B cell (primary cell): Measurements from ENCODE around the gene RFX8. TPM values are rescaled to one million over a fixed set of nuclear protein-coding genes. Genes with fewer than 3 reads are reported as not detected.

Source experiments
- ATAC-seq: fragments of 200-7000 bp; cut with Tn5 transposase; one replicate; pipeline ENCODE4 v1.10.0; 2021; ENCODE audit warnings: low read depth, mild to moderate bottlenecking, moderate number of reproducible peaks, moderate library complexity
- CTCF ChIA-PET: fragments of 350-600 bp; sonication (Branson Sonifier 250); formaldehyde crosslinking; loops from one replicate; lab custom pipeline; 2021; ENCODE audit warnings: antibody characterized with exemption, inconsistent platforms; lab: Charles Lee
- POLR2A ChIA-PET: fragments of 350-600 bp; sonication (Branson Sonifier 250); formaldehyde crosslinking; loops from one replicate; lab custom pipeline; 2021; ENCODE audit warnings: antibody characterized with exemption; lab: Charles Lee
- DNase-seq: peaks from one replicate; pipeline ENCODE4 v3.0.0; 2013
- H2AFZ ChIP-seq: 2 replicates; pipeline ENCODE4 v1.6.1; 2012; ENCODE audit warnings: mild to moderate bottlenecking, low read depth, low read length; ENCODE audit not compliant: insufficient read depth, poor library complexity, severe bottlenecking
- H3K27ac ChIP-seq, 2 donors: 1 replicate in 1 of 2; 2 replicates in 1 of 2; pipeline ENCODE4 v1.5.1; 2012 to 2013; ENCODE audit warnings: low read length in 2 of 2, mild to moderate bottlenecking in 2 of 2, moderate library complexity in 1 of 2
- H3K27me3 ChIP-seq, 4 experiments: fragments of 200-600 bp in 1 of 4; sonication (generic) in 1 of 4; replicated peaks in 1 of 4; 1 replicate in 2 of 4; 2 replicates in 2 of 4; pipeline versions ENCODE4 v1.6.1 to v1.7.0; 2013 to 2016; ENCODE audit warnings: low read length in 3 of 4, mild to moderate bottlenecking in 2 of 4, mixed read lengths in 1 of 4, moderate library complexity in 1 of 4; ENCODE audit not compliant: insufficient read depth in 4 of 4, control insufficient read depth in 3 of 4; ENCODE audit errors: control extremely low read depth in 1 of 4
- H3K36me3 ChIP-seq, 2 experiments: replicated peaks in 1 of 2; 1 replicate in 1 of 2; 2 replicates in 1 of 2; pipeline versions ENCODE4 v1.6.1 to v1.7.1; 2013; ENCODE audit warnings: low read length in 1 of 2; ENCODE audit not compliant: insufficient read depth in 2 of 2, control insufficient read depth in 1 of 2; ENCODE audit errors: control extremely low read depth in 1 of 2, extremely low read depth in 1 of 2
- H3K4me1 ChIP-seq, 2 donors: fragments of 200-600 bp in 1 of 2; sonication (generic) in 1 of 2; 1 replicate in 1 of 2; 2 replicates in 1 of 2; pipeline versions ENCODE4 v1.5.1 to v1.6.1; 2013 to 2017; ENCODE audit warnings: low read length in 2 of 2; ENCODE audit not compliant: control insufficient read depth in 2 of 2, insufficient read depth in 2 of 2
- H3K4me2 ChIP-seq: replicated peaks from 2 replicates; pipeline ENCODE3; 2012; ENCODE audit warnings: mild to moderate bottlenecking, low read depth, low read length; ENCODE audit not compliant: poor library complexity, severe bottlenecking
- H3K4me3 ChIP-seq, 5 experiments: fragments of 200-600 bp in 1 of 5; sonication (generic) in 1 of 5; 1 replicate in 3 of 5; 2 replicates in 2 of 5; pipeline versions ENCODE4 v1.5.1 to v1.7.0; 2011 to 2016; ENCODE audit warnings: low read length in 4 of 5, mild to moderate bottlenecking in 4 of 5, low read depth in 2 of 5, control low read depth in 1 of 5, moderate library complexity in 1 of 5; ENCODE audit not compliant: insufficient read depth in 1 of 5; ENCODE audit errors: control extremely low read depth in 1 of 5, extremely low read depth in 1 of 5
- H3K79me2 ChIP-seq: fragments of 200-600 bp; sonication (generic); one replicate; pipeline ENCODE4 v1.6.0; 2016; ENCODE audit warnings: low read length; ENCODE audit not compliant: control insufficient read depth, insufficient read depth
- H3K9ac ChIP-seq: fragments of 200-600 bp; sonication (generic); 2 replicates; pipeline ENCODE4 v1.6.1; 2017; ENCODE audit warnings: mild to moderate bottlenecking, low read length, moderate library complexity
- H3K9me3 ChIP-seq, 3 donors: one replicate each; pipeline versions ENCODE4 v1.6.1 to v1.7.1; 2013; ENCODE audit warnings: low read length in 2 of 3; ENCODE audit not compliant: control insufficient read depth in 2 of 3, insufficient read depth in 1 of 3; ENCODE audit errors: control extremely low read depth in 1 of 3
- H4K20me1 ChIP-seq: 2 replicates; pipeline ENCODE4 v1.6.0; 2012; ENCODE audit warnings: mild to moderate bottlenecking, low read length; ENCODE audit not compliant: insufficient read depth, control insufficient read depth, poor library complexity, severe bottlenecking
- H3K27ac Mint-ChIP-seq: one replicate; pipeline ENCODE4 v1.8.0; 2021; ENCODE audit warnings: mixed read lengths
- H3K27me3 Mint-ChIP-seq: one replicate; pipeline ENCODE4 v1.8.0; 2021; ENCODE audit warnings: mixed read lengths
- H3K4me1 Mint-ChIP-seq: one replicate; pipeline ENCODE4 v1.8.0; 2021; ENCODE audit warnings: mixed read lengths
- H3K4me3 Mint-ChIP-seq: one replicate; pipeline ENCODE4 v1.8.0; 2021; ENCODE audit warnings: mixed read lengths
- H3K9me3 Mint-ChIP-seq: one replicate; pipeline ENCODE4 v1.8.0; 2022; ENCODE audit warnings: mixed read lengths; ENCODE audit not compliant: insufficient read depth
- EZH2 ChIP-seq: IDR thresholded peaks from 2 replicates; pipeline ENCODE4 v1.6.1; 2012; ENCODE audit warnings: borderline replicate concordance, low read depth, mild to moderate bottlenecking, moderate library complexity, low read length; ENCODE audit not compliant: insufficient read depth, poor library complexity, severe bottlenecking
- WGBS: methylation state at CpG from one replicate; pipeline ENCODE4 v1.1.5; 2013; ENCODE audit warnings: missing lambda C conversion rate; ENCODE audit not compliant: insufficient coverage; 5-methylcytosine and 5-hydroxymethylcytosine counted together
- intact Hi-C: fragments of 100-400 bp; cut with micrococcal nuclease; formaldehyde crosslinking; loops from one replicate; pipeline ENCODE4 v1.10.0; 2022
- polyA plus RNA-seq: library from polyadenylated mRNA; depleted of rRNA; stranded (reverse); fragments of >200 nt; gene quantifications from 2 replicates; pipeline ENCODE4 v1.2.3, GENCODE V29; 2012
- total RNA-seq, 2 donors: library from RNA; stranded (reverse); fragments of 120-200 nt in 1 of 2; gene quantifications; 1 replicate in 1 of 2; 2 replicates in 1 of 2; pipeline versions ENCODE4 v1.2.3 to v1.2.4, GENCODE V29; 2013 to 2022
- TF ChIP-seq, protein P1 (sequence below): fragments of 200-600 bp; IDR thresholded peaks from one replicate; pipeline ENCODE4 v1.8.0; 2022; ENCODE audit warnings: antibody characterized with exemption, mild to moderate bottlenecking

Gene RFX8
- total and polyA plus RNA-seq, 2 donors (not counting 1 experiment from before 2014, with no cell fraction given), result not detected

GRCh38 chr2:101450965-101451364 lies 23.9 kb downstream of the RFX8 start:
- no peak overlapping the region for H3K27ac Mint-ChIP-seq
- H3K4me3 Mint-ChIP-seq, result no peak overlapping the region
- Histone ChIP-seq H4K20me1 (no peaks in the 10 kb centered on the region), H3K4me2 (no peak overlapping the region), H3K9me3 (no peaks in the 10 kb centered on the region), H3K9ac (no peak overlapping the region), H3K4me1 (no peaks in the 10 kb centered on the region), H2AFZ (no peak overlapping the region), H3K36me3 (no peaks in the 10 kb centered on the region), H3K27me3 (no peaks in the 10 kb centered on the region), H3K4me3 (no peak overlapping the region), H3K79me2 (no peaks in the 10 kb centered on the region), H3K27ac (no peak overlapping the region)
- POLR2A ChIA-PET, result no interaction called here
- 80% methylated on average over 2 of the region's 6 CpGs for WGBS
- intact Hi-C loops, result no loop called here
- TF ChIP-seq EZH2, result no peak
- TF ChIP-seq, protein P1, sequence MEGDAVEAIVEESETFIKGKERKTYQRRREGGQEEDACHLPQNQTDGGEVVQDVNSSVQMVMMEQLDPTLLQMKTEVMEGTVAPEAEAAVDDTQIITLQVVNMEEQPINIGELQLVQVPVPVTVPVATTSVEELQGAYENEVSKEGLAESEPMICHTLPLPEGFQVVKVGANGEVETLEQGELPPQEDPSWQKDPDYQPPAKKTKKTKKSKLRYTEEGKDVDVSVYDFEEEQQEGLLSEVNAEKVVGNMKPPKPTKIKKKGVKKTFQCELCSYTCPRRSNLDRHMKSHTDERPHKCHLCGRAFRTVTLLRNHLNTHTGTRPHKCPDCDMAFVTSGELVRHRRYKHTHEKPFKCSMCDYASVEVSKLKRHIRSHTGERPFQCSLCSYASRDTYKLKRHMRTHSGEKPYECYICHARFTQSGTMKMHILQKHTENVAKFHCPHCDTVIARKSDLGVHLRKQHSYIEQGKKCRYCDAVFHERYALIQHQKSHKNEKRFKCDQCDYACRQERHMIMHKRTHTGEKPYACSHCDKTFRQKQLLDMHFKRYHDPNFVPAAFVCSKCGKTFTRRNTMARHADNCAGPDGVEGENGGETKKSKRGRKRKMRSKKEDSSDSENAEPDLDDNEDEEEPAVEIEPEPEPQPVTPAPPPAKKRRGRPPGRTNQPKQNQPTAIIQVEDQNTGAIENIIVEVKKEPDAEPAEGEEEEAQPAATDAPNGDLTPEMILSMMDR, result no peak
- H3K4me1 Mint-ChIP-seq, result no peaks in the 10 kb centered on the region
- DNase-seq (no peak), ATAC-seq (no peak)
- peaks cover 12% of the 10 kb centered on the region for H3K27me3 Mint-ChIP-seq
- H3K9me3 Mint-ChIP-seq, result peaks cover 4% of the 10 kb centered on the region
- CTCF ChIA-PET, result interaction anchor here (1.0 kb wide), 1 partner anchor 379 kb away, joined by 3 read pairs; no protein-coding TSS in a partner anchor

GRCh38 chr2:101446869-101447268 lies 28.0 kb downstream of the RFX8 start:
- Histone ChIP-seq H3K9me3 (peaks cover 0 to 17% (median 16%) of the 10 kb centered on the region in 3 donors), H3K4me2 (no peak overlapping the region), H3K27me3 (no peaks in the 10 kb centered on the region), H4K20me1 (no peaks in the 10 kb centered on the region), H3K36me3 (no peaks in the 10 kb centered on the region), H3K79me2 (no peaks in the 10 kb centered on the region), H2AFZ (no peak overlapping the region), H3K27ac (no peak overlapping the region), H3K4me1 (no peaks in the 10 kb centered on the region), H3K9ac (no peak overlapping the region), H3K4me3 (no peak overlapping the region)
- Mint-ChIP-seq H3K27me3 (peaks cover 12% of the 10 kb centered on the region), H3K4me3 (no peak overlapping the region), H3K27ac (no peak overlapping the region), H3K4me1 (no peaks in the 10 kb centered on the region), H3K9me3 (no peaks in the 10 kb centered on the region)
- DNase-seq (no peak), ATAC-seq (no peak)
- CTCF ChIA-PET, result no interaction called here
- TF ChIP-seq, protein P1, result no peak
- 83% methylated on average over 1 of the region's 4 CpGs for WGBS
- intact Hi-C loops, result no loop called here
- POLR2A ChIA-PET, result no interaction called here
